Measurements from ENCODE around the gene GPR37L1. TPM values are rescaled to one million over a fixed set of nuclear protein-coding genes. Genes with fewer than 3 reads are reported as not detected.

GPR37L1 gene
- total RNA-seq, 1 experiment from 2014 or later: 0.12 TPM

DNA sequence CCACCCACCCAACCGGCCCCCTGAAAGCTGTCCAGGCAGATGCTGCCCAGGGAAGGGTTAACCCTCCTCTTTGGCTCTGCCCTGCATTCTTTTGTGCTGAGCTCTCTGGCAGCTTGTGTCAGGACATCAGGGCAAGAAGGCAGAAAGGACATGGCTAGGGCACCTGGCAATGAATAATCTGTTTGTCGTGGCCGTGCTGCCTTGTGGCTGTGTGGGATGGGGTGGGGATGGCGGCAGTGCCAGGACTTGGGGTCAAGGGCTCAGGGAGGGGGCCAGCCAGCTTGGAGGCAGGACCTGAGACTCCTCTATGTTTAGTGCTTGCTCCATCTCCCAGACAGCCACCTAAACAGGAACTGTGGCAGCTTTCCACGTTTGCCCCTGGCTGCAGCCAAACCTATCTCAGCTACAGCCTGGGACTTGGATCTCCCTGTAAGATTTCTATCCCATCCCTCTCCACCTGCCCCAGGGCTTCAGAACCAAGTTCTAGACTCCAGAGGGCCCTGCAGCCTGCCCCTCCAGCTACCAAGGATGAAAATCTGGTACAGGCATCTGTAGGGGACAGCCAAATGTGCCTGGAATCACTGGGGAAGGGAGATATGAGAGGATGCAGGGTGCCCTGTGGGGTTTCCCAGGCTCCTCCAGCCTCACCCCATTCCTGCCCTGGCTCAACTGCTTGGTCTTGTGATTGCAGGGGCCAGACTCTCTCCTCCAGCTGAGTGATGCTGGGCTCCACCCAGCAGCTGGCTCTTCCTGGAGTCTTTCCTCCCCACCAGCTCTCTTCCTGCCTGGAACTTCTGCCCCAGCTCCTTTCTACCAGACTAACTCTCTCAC, 9.6 kb upstream of the GPR37L1 start:
- Mint-ChIP-seq H3K9me3 (ENCODE audit: low read depth, unreplicated experiment) (no peaks in the 10 kb centered on the region), H3K27me3 (ENCODE audit: unreplicated experiment) (no peaks in the 10 kb centered on the region), H3K4me1 (ENCODE audit: low read depth, unreplicated experiment) (peaks cover 47% of the 10 kb centered on the region), H3K4me3 (ENCODE audit: low read depth, unreplicated experiment) (peak overlapping the region; percentile 19), H3K27ac (ENCODE audit: unreplicated experiment) (peak overlapping the region; percentile 94), H3K36me3 (ENCODE audit: insufficient read depth, unreplicated experiment) (peaks cover 9% of the 10 kb centered on the region)
- TF ChIP-seq, protein P1, sequence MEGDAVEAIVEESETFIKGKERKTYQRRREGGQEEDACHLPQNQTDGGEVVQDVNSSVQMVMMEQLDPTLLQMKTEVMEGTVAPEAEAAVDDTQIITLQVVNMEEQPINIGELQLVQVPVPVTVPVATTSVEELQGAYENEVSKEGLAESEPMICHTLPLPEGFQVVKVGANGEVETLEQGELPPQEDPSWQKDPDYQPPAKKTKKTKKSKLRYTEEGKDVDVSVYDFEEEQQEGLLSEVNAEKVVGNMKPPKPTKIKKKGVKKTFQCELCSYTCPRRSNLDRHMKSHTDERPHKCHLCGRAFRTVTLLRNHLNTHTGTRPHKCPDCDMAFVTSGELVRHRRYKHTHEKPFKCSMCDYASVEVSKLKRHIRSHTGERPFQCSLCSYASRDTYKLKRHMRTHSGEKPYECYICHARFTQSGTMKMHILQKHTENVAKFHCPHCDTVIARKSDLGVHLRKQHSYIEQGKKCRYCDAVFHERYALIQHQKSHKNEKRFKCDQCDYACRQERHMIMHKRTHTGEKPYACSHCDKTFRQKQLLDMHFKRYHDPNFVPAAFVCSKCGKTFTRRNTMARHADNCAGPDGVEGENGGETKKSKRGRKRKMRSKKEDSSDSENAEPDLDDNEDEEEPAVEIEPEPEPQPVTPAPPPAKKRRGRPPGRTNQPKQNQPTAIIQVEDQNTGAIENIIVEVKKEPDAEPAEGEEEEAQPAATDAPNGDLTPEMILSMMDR (IDR thresholded peaks at IDR 0.05; ENCODE audit: unreplicated experiment): no peak
- BruUV-seq (replicated peaks): TSS peak; percentile 69
- DNase-seq: peak; percentile 75
- intact Hi-C loops (cut with micrococcal nuclease; ENCODE audit: unreplicated experiment): loop anchor here (2.0 kb wide), 2 partner anchors 56 to 102 kb away; partner anchors contain the start of gene ELF3
- CTCF ChIA-PET: interaction anchor here (0.6 to 2.6 kb wide), 15 partner anchors 12 to 122 kb away, joined by 3 to 27 read pairs (median 6); partner anchors contain the start of gene ELF3

DNA sequence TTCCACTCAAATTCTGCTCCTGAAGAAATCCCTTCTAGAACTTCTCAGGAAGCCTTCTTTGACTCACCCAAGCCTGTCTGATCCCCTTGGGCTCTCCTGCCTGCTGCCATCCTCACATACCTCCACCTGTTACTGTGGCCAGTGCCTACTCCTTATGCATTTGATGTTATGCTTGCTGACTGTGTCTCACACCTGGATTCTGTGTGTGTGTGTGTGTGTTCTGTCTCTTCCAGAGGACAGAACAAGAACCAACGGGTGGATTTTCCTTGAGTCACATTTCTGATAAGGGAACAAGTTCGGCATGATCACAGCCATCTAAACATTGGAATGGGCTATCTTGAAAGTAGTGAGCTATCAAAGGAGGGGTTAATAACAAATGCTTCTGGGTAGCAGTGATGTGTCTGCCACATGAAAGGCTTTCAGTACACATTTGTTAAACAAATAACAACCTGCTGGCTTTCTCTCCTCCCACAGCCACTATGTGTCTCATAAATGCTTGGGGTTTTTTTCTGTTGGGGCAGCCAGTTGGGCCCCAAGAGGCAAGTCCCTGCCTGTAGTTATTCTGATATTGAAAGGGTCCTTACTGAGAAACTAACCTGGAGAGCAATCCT, 8.9 kb upstream of the GPR37L1 start:
- DNase-seq: no peak
- peaks cover 40% of the 10 kb centered on the region for H3K4me1 Mint-ChIP-seq (ENCODE audit: low read depth, unreplicated experiment)
- H3K4me3 Mint-ChIP-seq (ENCODE audit: low read depth, unreplicated experiment): peak overlapping the region; percentile 19
- H3K36me3 Mint-ChIP-seq (ENCODE audit: insufficient read depth, unreplicated experiment): peaks cover 2% of the 10 kb centered on the region
- intact Hi-C loops (cut with micrococcal nuclease; ENCODE audit: unreplicated experiment): loop anchor here (2.0 kb wide), 2 partner anchors 57 to 103 kb away; partner anchors contain the start of gene ELF3
- TSS peak; percentile 75 for BruUV-seq (replicated peaks)
- H3K27ac Mint-ChIP-seq (ENCODE audit: unreplicated experiment): peak overlapping the region; percentile 94
- CTCF ChIA-PET: interaction anchor here (1.0 to 2.6 kb wide), 11 partner anchors 13 to 121 kb away, joined by 3 to 27 read pairs (median 6); partner anchors contain the start of gene ELF3
- TF ChIP-seq, protein P1 (IDR thresholded peaks at IDR 0.05; ENCODE audit: unreplicated experiment): no peak
- no peaks in the 10 kb centered on the region for H3K27me3 Mint-ChIP-seq (ENCODE audit: unreplicated experiment)
- H3K9me3 Mint-ChIP-seq (ENCODE audit: low read depth, unreplicated experiment): no peaks in the 10 kb centered on the region

DNA sequence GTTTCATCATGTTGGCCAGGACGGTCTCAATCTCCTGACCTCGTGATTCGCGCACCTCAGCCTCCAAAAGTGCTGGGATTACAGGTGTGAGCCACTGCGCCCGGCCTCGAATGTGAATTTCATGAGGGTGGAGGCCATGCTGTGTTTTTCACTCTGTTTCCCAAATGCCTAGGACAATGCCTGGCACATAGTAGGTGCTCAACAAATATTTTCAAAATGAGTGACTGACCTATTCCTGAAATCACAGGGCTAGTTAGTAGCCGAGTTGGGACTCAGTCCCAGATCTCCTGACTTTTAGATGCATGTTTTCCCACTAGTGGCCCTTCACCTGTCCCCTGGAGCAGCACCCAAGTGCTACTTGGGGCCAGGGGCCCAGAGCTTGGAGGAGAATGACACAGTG, 6.4 kb upstream of the GPR37L1 start:
- intact Hi-C loops (cut with micrococcal nuclease; ENCODE audit: unreplicated experiment): loop anchor here (5.0 kb wide), 1 partner anchor 219 kb away; no protein-coding TSS in a partner anchor
- CTCF ChIA-PET: no interaction called here

DNA sequence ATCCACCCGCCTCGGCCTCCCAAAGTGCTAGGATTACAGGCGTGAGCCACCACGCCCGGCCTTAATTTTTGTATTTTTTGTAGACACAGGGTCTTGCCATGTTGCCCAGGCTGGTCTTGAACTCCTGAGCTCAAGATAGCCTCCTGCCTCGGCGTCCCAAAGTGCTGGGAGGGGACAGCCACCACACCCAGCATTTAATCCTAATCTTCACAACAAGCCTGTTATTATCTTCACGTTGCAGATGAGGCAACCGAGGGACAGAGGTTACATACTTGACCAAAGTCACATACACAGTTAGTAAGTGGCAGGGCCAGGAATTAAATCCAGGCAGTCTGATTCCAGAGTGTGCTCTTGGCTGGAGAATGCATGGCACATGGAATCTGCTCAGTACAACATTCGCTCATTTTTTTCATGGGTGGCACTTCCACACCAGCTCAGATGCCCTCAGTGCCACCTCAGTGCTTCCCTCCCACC, 4.8 kb upstream of the GPR37L1 start:
- CTCF ChIA-PET: interaction anchor here (0.6 to 2.5 kb wide), 17 partner anchors 9 to 222 kb away, joined by 3 to 29 read pairs (median 4); partner anchors contain the start of gene ELF3
- DNase-seq: no peak
- peak overlapping the region; percentile 51 for H3K27ac Mint-ChIP-seq (ENCODE audit: unreplicated experiment)
- no peak overlapping the region for H3K4me3 Mint-ChIP-seq (ENCODE audit: low read depth, unreplicated experiment)
- intact Hi-C loops (cut with micrococcal nuclease; ENCODE audit: unreplicated experiment): loop anchor here (2.0 to 5.0 kb wide), 3 partner anchors 17 to 221 kb away; no protein-coding TSS in a partner anchor
- H3K36me3 Mint-ChIP-seq (ENCODE audit: insufficient read depth, unreplicated experiment): no peaks in the 10 kb centered on the region
- no peaks in the 10 kb centered on the region for H3K9me3 Mint-ChIP-seq (ENCODE audit: low read depth, unreplicated experiment)
- TF ChIP-seq, protein P1 (IDR thresholded peaks at IDR 0.05; ENCODE audit: unreplicated experiment): no peak
- peaks cover 38% of the 10 kb centered on the region for H3K4me1 Mint-ChIP-seq (ENCODE audit: low read depth, unreplicated experiment)
- H3K27me3 Mint-ChIP-seq (ENCODE audit: unreplicated experiment): no peaks in the 10 kb centered on the region
- BruUV-seq (replicated peaks): TSS peak; percentile 77

More for the DNA sequence above, 6.4 kb upstream of the GPR37L1 start:
- H3K9me3 Mint-ChIP-seq (ENCODE audit: low read depth, unreplicated experiment): no peaks in the 10 kb centered on the region
- no peak overlapping the region for H3K27ac Mint-ChIP-seq (ENCODE audit: unreplicated experiment)
- TF ChIP-seq, protein P1 (IDR thresholded peaks at IDR 0.05; ENCODE audit: unreplicated experiment): no peak
- DNase-seq: no peak
- H3K36me3 Mint-ChIP-seq (ENCODE audit: insufficient read depth, unreplicated experiment): no peaks in the 10 kb centered on the region
- no TSS peak for BruUV-seq (replicated peaks)
- no peak overlapping the region for H3K4me3 Mint-ChIP-seq (ENCODE audit: low read depth, unreplicated experiment)
- H3K4me1 Mint-ChIP-seq (ENCODE audit: low read depth, unreplicated experiment): peaks cover 31% of the 10 kb centered on the region
- no peaks in the 10 kb centered on the region for H3K27me3 Mint-ChIP-seq (ENCODE audit: unreplicated experiment)
